Upper lobe of left lung (tissue), 6 donors: ENCODE data around the gene CLEC16A. TPM values are rescaled to one million over a fixed set of nuclear protein-coding genes. Genes with fewer than 3 reads are reported as not detected.

Experiments
- ATAC-seq, 2 donors: fragments of 200-7000 bp; cut with Tn5 transposase; one replicate each; pipeline ENCODE4 v1.9.1; 2022; ENCODE audit warnings: mild to moderate bottlenecking in 2 of 2, moderate library complexity in 2 of 2; ENCODE audit not compliant: low FRiP score in 2 of 2
- DNase-seq, 2 donors: peaks; one replicate each; pipeline ENCODE4 v3.0.0-alpha.2; 2019 to 2020
- H3K27ac ChIP-seq, 4 donors: fragments of 200-600 bp; sonication (generic); one replicate each; pipeline ENCODE4 v1.5.1; 2016 to 2019
- H3K27me3 ChIP-seq, 4 donors: fragments of 200-600 bp; sonication (generic); one replicate each; pipeline ENCODE4 v1.5.1; 2017 to 2019
- H3K36me3 ChIP-seq, 4 donors: fragments of 200-600 bp; sonication (generic); one replicate each; pipeline ENCODE4 v1.5.1; 2016 to 2019
- H3K4me1 ChIP-seq, 4 donors: fragments of 200-600 bp; sonication (generic); one replicate each; pipeline ENCODE4 v1.5.1; 2018 to 2019
- H3K4me3 ChIP-seq, 4 donors: fragments of 200-600 bp; sonication (generic); one replicate each; pipeline ENCODE4 v1.5.1; 2017 to 2019; ENCODE audit warnings: mild to moderate bottlenecking in 2 of 4, moderate library complexity in 1 of 4
- H3K9me3 ChIP-seq, 4 donors: fragments of 200-600 bp; sonication (generic); one replicate each; pipeline ENCODE4 v1.5.1; 2018 to 2019
- CTCF ChIP-seq, 6 experiments: fragments of 450-650 bp in 4 of 6; fragments of 200-600 bp in 2 of 6; sonication (generic) in 2 of 6; IDR thresholded peaks; one replicate each; pipeline ENCODE4 v1.5.1; 2016 to 2019; ENCODE audit warnings: antibody characterized with exemption in 6 of 6
- EP300 ChIP-seq, 4 donors: sonication (generic); formaldehyde crosslinking; IDR thresholded peaks; one replicate each; pipeline ENCODE4 v1.5.1; 2017; ENCODE audit warnings: antibody characterized with exemption in 4 of 4, control low read depth in 2 of 4
- POLR2A ChIP-seq, 4 donors: fragments of 450-650 bp; IDR thresholded peaks; one replicate each; pipeline ENCODE4 v1.5.1; 2016 to 2017; ENCODE audit warnings: antibody characterized with exemption in 4 of 4, mild to moderate bottlenecking in 2 of 4
- POLR2AphosphoS5 ChIP-seq, 2 donors: sonication (generic); formaldehyde crosslinking; IDR thresholded peaks; one replicate each; pipeline ENCODE4 v1.5.1; 2017; ENCODE audit warnings: antibody characterized with exemption in 2 of 2
- WGBS, 2 donors: methylation state at CpG; one replicate each; pipeline ENCODE4 v1.1.5; 2017 to 2018; 5-methylcytosine and 5-hydroxymethylcytosine counted together
- total RNA-seq, 6 donors: library from RNA; depleted of rRNA in 4 of 6; stranded (reverse); fragments of >200 nt in 4 of 6; gene quantifications; one replicate each; pipeline versions ENCODE4 v1.1.0 to v1.2.1, GENCODE V29; 2016 to 2021
- donor health status: DM: no; HTN: no; CAD: no; lungs with moderate emphysema.
- donor health status: DM: no; HTN: yes; CAD: no; lungs with severe emphysema.

Gene CLEC16A
- total RNA-seq, 6 donors from 2014 or later: 33.3 to 85.9 (median 46.4) TPM

- Histone ChIP-seq H3K27me3 (no peaks in the 10 kb centered on the region), H3K9me3 (peaks cover 0 to 4% (median 0%) of the 10 kb centered on the region in 4 donors), H3K36me3 (no peaks in the 10 kb centered on the region), H3K27ac (no peak overlapping the region), H3K4me3 (no peak overlapping the region), H3K4me1 (peaks cover 13 to 31% (median 23%) of the 10 kb centered on the region in 4 donors)
- WGBS, 2 donors: 95 to 100% methylated on average over 1 of the region's 1 CpG
- ATAC-seq: no peak
- TF ChIP-seq POLR2AphosphoS5 (IDR thresholded peaks at IDR 0.05): no peak
- TF ChIP-seq EP300 (IDR thresholded peaks at IDR 0.05): no peak
- DNase-seq: no peak
Observed at GRCh38 chr16:11111150-11111549, 166.8 kb downstream of the CLEC16A start.

- Histone ChIP-seq H3K4me1 (peaks cover 12 to 27% (median 22%) of the 10 kb centered on the region in 4 donors), H3K27me3 (no peaks in the 10 kb centered on the region), H3K27ac (no peak overlapping the region), H3K4me3 (no peak overlapping the region), H3K36me3 (no peaks in the 10 kb centered on the region), H3K9me3 (peaks cover 0 to 4% (median 0%) of the 10 kb centered on the region in 4 donors)
- no peak for TF ChIP-seq POLR2A (IDR thresholded peaks at IDR 0.05)
- TF ChIP-seq EP300 (IDR thresholded peaks at IDR 0.05): no peak
- DNase-seq (no peak), ATAC-seq (no peak)
- WGBS, 2 donors: 89 to 95% methylated on average over 9 of the region's 9 CpGs
Observed at GRCh38 chr16:11111856-11112634, 167.7 kb downstream of the CLEC16A start.

GRCh38 chr16:11112723-11113348 is 168.5 kb downstream of the CLEC16A start:
- H3K27ac ChIP-seq: no peak overlapping the region
- DNase-seq (no peak), ATAC-seq (no peak)

GRCh38 chr16:11114366-11115164 is 170.2 kb downstream of the CLEC16A start:
- Histone ChIP-seq H3K36me3 (no peaks in the 10 kb centered on the region), H3K4me3 (no peak overlapping the region), H3K9me3 (peaks cover 0 to 4% (median 0%) of the 10 kb centered on the region in 4 donors), H3K27me3 (no peaks in the 10 kb centered on the region), H3K4me1 (peaks cover 5 to 7% (median 7%) of the 10 kb centered on the region in 4 donors), H3K27ac (peak overlapping the region in 2 of 4 donors; percentile 14 to 35)
- no peak for TF ChIP-seq POLR2A (IDR thresholded peaks at IDR 0.05)
- TF ChIP-seq POLR2AphosphoS5 (IDR thresholded peaks at IDR 0.05): no peak
- TF ChIP-seq CTCF (IDR thresholded peaks at IDR 0.05): no peak
- no peak for TF ChIP-seq EP300 (IDR thresholded peaks at IDR 0.05)
- ATAC-seq (no peak), DNase-seq (no peak)
- 63 to 87% methylated on average over 10 to 15 of the region's 15 CpGs for WGBS, 2 donors

More at GRCh38 chr16:11112723-11113348, 168.5 kb downstream of the CLEC16A start:
- no peaks in the 10 kb centered on the region for H3K27me3 ChIP-seq
- peaks cover 0 to 4% (median 0%) of the 10 kb centered on the region in 4 donors for H3K9me3 ChIP-seq
- 88 to 92% methylated on average over 1 to 4 of the region's 4 CpGs for WGBS, 2 donors
- H3K4me3 ChIP-seq: no peak overlapping the region
- TF ChIP-seq POLR2A (IDR thresholded peaks at IDR 0.05) (no peak), CTCF (IDR thresholded peaks at IDR 0.05) (no peak), EP300 (IDR thresholded peaks at IDR 0.05) (no peak), POLR2AphosphoS5 (IDR thresholded peaks at IDR 0.05) (no peak)
- H3K36me3 ChIP-seq: no peaks in the 10 kb centered on the region
- H3K4me1 ChIP-seq: peaks cover 12 to 19% (median 15%) of the 10 kb centered on the region in 4 donors

- peaks cover 0 to 12% (median 5%) of the 10 kb centered on the region in 4 donors for H3K36me3 ChIP-seq
- 77 to 82% methylated on average over 5 of the region's 5 CpGs for WGBS, 2 donors
Observed at GRCh38 chr16:11117576-11118211, 173.3 kb downstream of the CLEC16A start.

More at GRCh38 chr16:11117576-11118211, 173.3 kb downstream of the CLEC16A start:
- H3K4me1 ChIP-seq: peaks cover 0 to 3% (median 0%) of the 10 kb centered on the region in 4 donors
- H3K27me3 ChIP-seq: no peaks in the 10 kb centered on the region
- no peaks in the 10 kb centered on the region for H3K9me3 ChIP-seq
- H3K27ac ChIP-seq: no peak overlapping the region
- no peak for ATAC-seq
- H3K4me3 ChIP-seq: no peak overlapping the region
- DNase-seq: no peak
- TF ChIP-seq POLR2AphosphoS5 (IDR thresholded peaks at IDR 0.05) (no peak), POLR2A (IDR thresholded peaks at IDR 0.05) (no peak), CTCF (IDR thresholded peaks at IDR 0.05) (no peak), EP300 (IDR thresholded peaks at IDR 0.05) (no peak)
